Measurements from ENCODE around the gene ADAMTS17. TPM values are rescaled to one million over a fixed set of nuclear protein-coding genes. Genes with fewer than 3 reads are reported as not detected.

The ADAMTS17 gene
- total and polyA plus RNA-seq, 4 donors, result 0.28 to 46.9 (median 9.1) TPM

DNA sequence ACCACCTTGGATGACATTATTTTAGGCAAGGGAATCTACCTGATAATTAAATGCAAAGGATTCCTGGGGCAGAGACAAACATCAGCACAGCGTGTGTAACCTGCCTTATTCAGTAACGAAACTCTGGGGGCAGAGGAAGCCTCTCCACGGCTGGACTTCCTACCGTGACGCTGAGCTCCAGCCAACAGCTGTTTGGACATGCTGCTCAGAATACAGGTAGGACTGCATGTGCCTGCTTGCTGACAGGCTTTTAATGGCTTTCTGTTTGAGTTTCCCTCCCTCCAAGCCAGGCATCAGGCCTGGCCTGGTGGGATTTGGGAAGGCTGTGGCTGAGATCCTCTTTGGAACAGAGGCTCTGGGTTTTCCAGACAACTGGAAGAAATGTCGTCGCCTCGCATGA is 150.6 kb downstream of the ADAMTS17 start:
- Histone ChIP-seq H3K9me3 (ENCODE audit: control insufficient read depth in 4 of 4, low read length in 3 of 4) (no peaks in the 10 kb centered on the region), H3K27ac (ENCODE audit: low read depth in 1 of 2, low read length in 2 of 2) (no peak overlapping the region), H3K36me3 (ENCODE audit: control insufficient read depth in 4 of 4, insufficient read depth in 3 of 4, low read depth in 1 of 4, low read length in 3 of 4) (peaks cover 0 to 4% (median 0%) of the 10 kb centered on the region in 4 donors), H3K4me1 (ENCODE audit: control insufficient read depth in 4 of 4, insufficient read depth in 4 of 4, low read length in 3 of 4) (no peaks in the 10 kb centered on the region), H3K27me3 (ENCODE audit: control insufficient read depth in 4 of 4, insufficient read depth in 4 of 4, low read length in 3 of 4) (no peaks in the 10 kb centered on the region), H3K4me3 (ENCODE audit: low read depth in 1 of 3, low read length in 3 of 3) (no peak overlapping the region), H3K9ac (ENCODE audit: low read depth in 1 of 2, low read length in 2 of 2) (no peak overlapping the region)
- TF ChIP-seq CTCF (IDR thresholded peaks at IDR 0.05; ENCODE audit: low read depth, low read length, missing input control) (no peak), FOXA1 (IDR thresholded peaks at IDR 0.05) (no peak), NR2F2 (IDR thresholded peaks at IDR 0.05) (no peak), YY1 (IDR thresholded peaks at IDR 0.05) (no peak), REST (IDR thresholded peaks at IDR 0.05) (no peak), TAF1 (conservative IDR thresholded peaks at IDR 0.05) (no peak), JUND (IDR thresholded peaks at IDR 0.05) (no peak), RXRA (IDR thresholded peaks at IDR 0.05) (no peak), FOXA2 (IDR thresholded peaks at IDR 0.05) (no peak), EGR1 (IDR thresholded peaks at IDR 0.05; ENCODE audit: low read depth in 2 of 2) (no peak), SP1 (IDR thresholded peaks at IDR 0.05) (no peak), HNF4G (IDR thresholded peaks at IDR 0.05) (no peak), RAD21 (IDR thresholded peaks at IDR 0.05) (no peak), HNF4A (conservative IDR thresholded peaks at IDR 0.05) (no peak), ATF3 (IDR thresholded peaks at IDR 0.05) (no peak), GABPA (IDR thresholded peaks at IDR 0.05 in 1 of 2, conservative IDR thresholded peaks at IDR 0.05 in 1 of 2) (no peak)
- TF ChIP-seq, protein P1, sequence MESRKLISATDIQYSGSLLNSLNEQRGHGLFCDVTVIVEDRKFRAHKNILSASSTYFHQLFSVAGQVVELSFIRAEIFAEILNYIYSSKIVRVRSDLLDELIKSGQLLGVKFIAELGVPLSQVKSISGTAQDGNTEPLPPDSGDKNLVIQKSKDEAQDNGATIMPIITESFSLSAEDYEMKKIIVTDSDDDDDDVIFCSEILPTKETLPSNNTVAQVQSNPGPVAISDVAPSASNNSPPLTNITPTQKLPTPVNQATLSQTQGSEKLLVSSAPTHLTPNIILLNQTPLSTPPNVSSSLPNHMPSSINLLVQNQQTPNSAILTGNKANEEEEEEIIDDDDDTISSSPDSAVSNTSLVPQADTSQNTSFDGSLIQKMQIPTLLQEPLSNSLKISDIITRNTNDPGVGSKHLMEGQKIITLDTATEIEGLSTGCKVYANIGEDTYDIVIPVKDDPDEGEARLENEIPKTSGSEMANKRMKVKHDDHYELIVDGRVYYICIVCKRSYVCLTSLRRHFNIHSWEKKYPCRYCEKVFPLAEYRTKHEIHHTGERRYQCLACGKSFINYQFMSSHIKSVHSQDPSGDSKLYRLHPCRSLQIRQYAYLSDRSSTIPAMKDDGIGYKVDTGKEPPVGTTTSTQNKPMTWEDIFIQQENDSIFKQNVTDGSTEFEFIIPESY (IDR thresholded peaks at IDR 0.05), result no peak
- TF ChIP-seq, protein P2, sequence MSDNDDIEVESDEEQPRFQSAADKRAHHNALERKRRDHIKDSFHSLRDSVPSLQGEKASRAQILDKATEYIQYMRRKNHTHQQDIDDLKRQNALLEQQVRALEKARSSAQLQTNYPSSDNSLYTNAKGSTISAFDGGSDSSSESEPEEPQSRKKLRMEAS (IDR thresholded peaks at IDR 0.05), result no peak
- no peak for DNase-seq (ENCODE audit: low spot score)
- whole genome bisulfite sequencing, result 84% methylated on average over 8 of the region's 8 CpGs
